Stomach smooth muscle (tissue), 2 donors: ENCODE data around the gene MDM4.
"Not testable (repeated sequence)": the region's sequence is repeated elsewhere in the genome, so short reads cannot be mapped to it uniquely, and the experiment has no call there.

Experiments used
- H3K27ac ChIP-seq: one replicate; pipeline ENCODE4 v1.7.0; 2013; ENCODE audit warnings: mild to moderate bottlenecking, low read length, inconsistent platforms
- H3K27me3 ChIP-seq, 2 donors: one replicate each; pipeline ENCODE4 v1.7.0; 2013; ENCODE audit warnings: low read length in 2 of 2; ENCODE audit not compliant: insufficient read depth in 2 of 2, control insufficient read depth in 1 of 2
- H3K36me3 ChIP-seq, 2 donors: one replicate each; pipeline ENCODE4 v1.7.0; 2013; ENCODE audit warnings: low read length in 2 of 2; ENCODE audit not compliant: control insufficient read depth in 2 of 2, insufficient read depth in 2 of 2
- H3K4me1 ChIP-seq: one replicate; pipeline ENCODE4 v1.7.0; 2013; ENCODE audit warnings: low read length; ENCODE audit not compliant: control insufficient read depth, insufficient read depth
- H3K4me3 ChIP-seq, 2 donors: one replicate each; pipeline ENCODE4 v1.7.0; 2013; ENCODE audit warnings: low read length in 2 of 2
- H3K9ac ChIP-seq, 2 donors: one replicate each; pipeline ENCODE4 v1.7.0; 2013; ENCODE audit warnings: low read length in 2 of 2, mild to moderate bottlenecking in 1 of 2
- H3K9me3 ChIP-seq, 2 donors: one replicate each; pipeline ENCODE4 v1.7.0; 2013; ENCODE audit warnings: low read length in 2 of 2; ENCODE audit not compliant: control insufficient read depth in 2 of 2
- donor health status: healthy.
- donor health status: Pancreatic carcinoma.

Gene MDM4

DNA sequence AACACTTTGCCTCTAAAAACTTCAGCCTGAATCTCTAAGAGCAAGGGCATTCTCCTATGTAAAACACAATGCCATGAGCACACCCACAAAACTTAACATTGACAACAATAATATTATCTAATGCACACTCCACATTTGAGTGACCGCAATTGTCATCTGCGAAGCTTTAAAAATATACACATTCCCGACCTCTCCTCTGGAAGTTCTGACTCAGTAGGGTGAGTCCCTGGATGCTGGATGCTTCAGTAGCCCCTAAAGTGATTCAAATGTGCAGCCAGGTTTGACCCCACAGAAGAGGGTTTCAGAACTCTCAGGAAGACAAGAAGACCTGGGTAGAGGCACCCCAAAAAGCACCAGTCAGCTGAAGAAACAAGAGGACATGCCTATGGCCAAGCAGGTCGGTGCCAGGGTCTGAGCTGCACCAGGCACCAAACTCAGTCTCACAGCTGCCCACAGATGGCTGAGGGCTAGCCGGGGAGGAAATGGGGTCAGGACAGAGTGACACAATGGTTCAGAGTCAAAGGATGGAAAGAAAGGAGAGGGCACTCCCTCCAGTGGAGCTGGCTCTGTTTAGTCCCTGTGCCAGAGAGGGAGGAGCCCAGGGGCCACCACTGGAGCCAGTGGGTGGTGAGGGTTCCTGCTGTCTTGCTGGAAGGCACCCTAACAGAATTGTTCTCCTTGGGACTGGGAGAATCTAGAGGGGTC, 39.0 kb upstream of the MDM4 start:
- no peak overlapping the region for H3K4me3 ChIP-seq
- peaks cover 33% of the 10 kb centered on the region for H3K4me1 ChIP-seq

DNA sequence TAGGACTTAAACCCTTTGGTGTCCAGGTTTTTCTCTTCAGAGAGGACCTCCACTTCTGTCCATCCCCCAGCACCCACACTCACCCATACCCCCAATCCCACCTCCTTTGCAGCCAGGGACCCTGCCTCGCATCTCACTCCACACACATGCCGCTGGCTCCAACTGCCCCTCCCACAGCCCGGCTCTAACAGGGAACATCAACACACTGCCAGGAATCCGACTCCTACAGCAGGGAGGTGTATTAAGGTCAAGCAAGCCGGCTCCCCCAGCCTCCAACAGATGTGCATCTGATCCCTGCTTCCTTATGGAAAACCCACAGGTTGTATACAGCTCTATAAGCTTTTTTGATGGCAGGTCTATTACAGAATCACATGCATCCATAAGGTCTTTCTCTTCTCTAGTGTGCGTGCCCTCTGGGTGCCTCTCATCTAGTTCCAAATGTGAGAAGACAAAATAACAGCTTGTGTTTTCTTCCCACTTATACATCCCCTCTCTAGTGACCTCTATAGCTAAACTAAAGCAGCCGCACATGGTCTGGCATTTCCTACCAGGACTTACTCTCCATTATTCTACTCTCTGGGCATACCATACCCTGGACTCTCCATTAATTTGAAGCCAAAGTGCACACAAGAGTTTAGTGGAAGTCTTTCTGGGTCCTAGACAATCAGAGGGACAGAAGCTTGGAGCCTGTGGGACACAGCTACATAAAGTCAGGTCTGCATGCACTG, 37.9 kb upstream of the MDM4 start:
- Histone ChIP-seq H3K27ac (no peak overlapping the region), H3K4me1 (peaks cover 36% of the 10 kb centered on the region), H3K4me3 (no peak overlapping the region), H3K36me3 (no peaks in the 10 kb centered on the region), H3K27me3 (no peaks in the 10 kb centered on the region), H3K9me3 (no peaks in the 10 kb centered on the region), H3K9ac (no peak overlapping the region)

More for the DNA sequence above, 39.0 kb upstream of the MDM4 start:
- no peaks in the 10 kb centered on the region for H3K36me3 ChIP-seq
- no peak overlapping the region for H3K27ac ChIP-seq
- H3K27me3 ChIP-seq: no peaks in the 10 kb centered on the region
- H3K9ac ChIP-seq: no peak overlapping the region
- no peaks in the 10 kb centered on the region for H3K9me3 ChIP-seq

DNA sequence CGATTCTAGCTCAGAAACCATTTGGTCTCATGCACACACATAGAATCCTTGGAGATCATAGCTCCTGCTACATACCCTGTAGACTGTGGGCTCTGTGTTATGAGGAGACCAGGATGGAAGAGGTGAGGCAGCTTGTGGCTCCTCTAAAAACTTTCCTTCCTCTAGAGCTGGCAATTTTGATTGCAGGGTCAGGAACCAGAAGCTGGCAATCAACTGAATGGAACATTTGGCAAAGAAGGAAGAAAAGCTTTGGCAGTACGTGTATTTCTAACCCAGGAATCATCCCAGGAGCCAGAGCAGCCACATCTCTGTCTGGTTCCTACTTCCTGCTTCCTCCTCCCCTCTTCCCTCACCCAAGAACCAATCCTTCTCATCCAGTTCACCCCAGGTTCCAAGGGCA, 37.3 kb upstream of the MDM4 start:
- no peaks in the 10 kb centered on the region for H3K27me3 ChIP-seq
- H3K9me3 ChIP-seq: no peaks in the 10 kb centered on the region
- H3K36me3 ChIP-seq: no peaks in the 10 kb centered on the region
- H3K9ac ChIP-seq: no peak overlapping the region
- H3K4me3 ChIP-seq: no peak overlapping the region
- H3K4me1 ChIP-seq: peaks cover 36% of the 10 kb centered on the region
- no peak overlapping the region for H3K27ac ChIP-seq

DNA sequence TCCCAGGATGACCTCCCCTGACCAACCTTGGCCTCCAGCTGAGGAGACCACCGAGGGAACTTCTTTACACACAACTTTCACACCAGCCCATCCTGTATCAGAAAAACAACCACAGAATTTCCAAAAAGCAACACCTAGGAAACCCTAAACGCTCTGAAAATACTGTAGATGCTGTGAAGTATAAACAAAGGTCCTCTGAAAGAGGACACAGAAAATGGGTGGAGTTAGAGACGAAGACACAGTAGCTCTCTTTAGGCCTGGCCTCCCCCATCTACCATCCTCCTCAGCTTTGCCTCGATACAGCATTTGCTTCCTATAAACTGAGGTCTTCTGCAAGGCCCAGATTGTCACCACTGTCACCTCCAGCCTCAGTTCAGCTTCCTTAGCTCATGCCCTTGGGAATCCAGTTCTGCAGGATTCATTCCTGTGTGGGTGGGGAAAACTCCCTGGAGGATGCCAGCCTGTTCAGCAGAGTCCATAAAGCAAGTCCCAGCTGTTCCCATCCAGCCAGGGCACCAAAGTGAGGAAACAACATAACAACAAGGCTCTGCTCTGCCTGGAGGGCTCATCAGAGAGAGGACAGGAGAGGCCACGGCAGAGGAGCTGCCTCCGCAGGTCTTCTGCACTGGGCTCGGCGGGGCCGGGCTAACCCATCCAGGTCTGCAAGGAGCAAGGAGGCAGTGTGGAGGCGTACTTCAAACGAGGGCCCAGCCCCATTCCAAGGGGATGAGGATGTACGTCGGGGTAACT, 36.6 kb upstream of the MDM4 start:
- H3K27me3 ChIP-seq: no peaks in the 10 kb centered on the region
- no peaks in the 10 kb centered on the region for H3K36me3 ChIP-seq
- H3K4me3 ChIP-seq: no peak overlapping the region
- H3K9ac ChIP-seq: no peak overlapping the region
- H3K27ac ChIP-seq: no peak overlapping the region
- peaks cover 36% of the 10 kb centered on the region for H3K4me1 ChIP-seq
- no peaks in the 10 kb centered on the region for H3K9me3 ChIP-seq

DNA sequence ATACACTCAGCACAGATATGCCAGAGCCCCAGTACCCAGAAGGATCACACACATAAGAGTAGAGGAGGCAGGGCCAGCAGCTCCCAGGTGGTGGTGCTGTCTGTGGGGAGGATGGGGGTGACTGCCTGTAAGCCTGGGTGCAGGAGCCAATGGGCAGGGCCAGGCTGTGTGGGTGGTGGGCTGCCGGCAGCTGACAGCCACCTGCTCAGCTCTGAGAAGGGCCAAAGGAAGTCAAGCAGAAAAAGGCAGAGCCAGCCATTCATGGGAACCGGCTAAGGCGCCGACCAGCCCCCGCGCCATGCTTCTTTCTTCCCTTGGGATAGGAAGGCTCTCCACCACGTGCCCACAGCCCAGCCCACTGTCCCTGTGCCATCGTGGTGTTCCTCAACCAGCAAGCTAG, 35.7 kb upstream of the MDM4 start:
- Histone ChIP-seq H3K27ac (no peak overlapping the region), H3K9me3 (no peaks in the 10 kb centered on the region), H3K27me3 (no peaks in the 10 kb centered on the region), H3K4me3 (no peak overlapping the region), H3K36me3 (no peaks in the 10 kb centered on the region), H3K4me1 (peaks cover 36% of the 10 kb centered on the region), H3K9ac (no peak overlapping the region)

DNA sequence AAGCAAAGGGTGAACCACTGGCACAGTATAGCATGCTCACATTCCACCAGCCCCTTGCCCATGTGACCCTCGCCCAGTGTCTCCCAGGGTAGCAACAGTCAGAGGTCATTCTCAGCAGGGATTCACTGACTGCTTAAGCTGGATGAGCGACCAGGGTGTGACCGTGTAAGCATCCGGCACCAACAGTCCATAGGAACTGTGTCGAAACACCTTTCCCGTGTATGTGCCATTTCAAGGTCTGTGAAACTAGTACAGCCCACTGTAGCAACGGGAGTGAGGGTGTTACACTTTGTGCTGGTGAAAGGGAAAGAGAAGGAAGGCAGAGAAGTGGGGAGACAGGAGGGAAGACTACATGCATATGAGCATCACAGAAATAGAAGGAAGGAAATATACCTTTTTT, 32.4 kb upstream of the MDM4 start:
- no peaks in the 10 kb centered on the region for H3K9me3 ChIP-seq
- no peak overlapping the region for H3K9ac ChIP-seq
- peaks cover 19% of the 10 kb centered on the region for H3K4me1 ChIP-seq
- H3K27me3 ChIP-seq: no peaks in the 10 kb centered on the region
- H3K36me3 ChIP-seq: no peaks in the 10 kb centered on the region
- no peak overlapping the region for H3K4me3 ChIP-seq
- H3K27ac ChIP-seq: no peak overlapping the region

DNA sequence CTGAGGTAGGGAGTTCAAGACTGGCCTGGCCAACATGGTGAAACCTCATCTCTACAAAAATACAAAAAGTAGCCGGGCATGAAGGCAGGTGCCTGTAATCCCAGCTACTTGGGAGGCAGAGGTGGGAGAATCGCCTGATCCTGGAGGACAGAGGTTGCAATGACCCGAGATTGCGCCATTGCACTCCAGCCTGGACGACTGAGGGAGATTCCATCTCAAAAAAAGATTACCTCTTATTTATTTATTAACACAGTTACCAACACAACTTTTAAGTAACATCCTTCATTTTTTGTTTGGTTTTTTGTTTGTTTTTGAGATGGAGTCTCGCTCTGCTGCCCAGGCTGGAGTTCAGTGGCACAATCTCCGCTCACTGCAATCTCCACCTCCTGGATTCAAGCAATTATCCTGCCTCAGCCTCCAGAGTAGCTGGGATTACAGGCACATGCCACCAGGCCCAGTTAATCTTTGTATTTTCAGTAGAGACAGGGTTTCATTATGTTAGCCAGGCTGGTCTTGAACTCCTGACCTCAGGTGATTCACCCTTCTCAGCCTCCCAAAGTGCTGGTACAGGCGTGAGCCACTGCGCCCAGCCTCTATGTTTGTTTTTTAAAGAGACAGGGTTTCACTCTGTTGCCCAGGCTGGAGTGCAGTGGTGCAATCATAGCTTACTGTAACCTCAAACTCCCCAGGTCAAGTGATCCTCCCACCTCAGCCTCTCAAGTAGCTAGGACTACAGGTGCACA, 29.5 kb upstream of the MDM4 start:
- not testable (repeated sequence) for H3K36me3 ChIP-seq, H3K9me3 ChIP-seq, H3K9ac ChIP-seq, H3K4me3 ChIP-seq, H3K27me3 ChIP-seq, H3K4me1 ChIP-seq, H3K27ac ChIP-seq

DNA sequence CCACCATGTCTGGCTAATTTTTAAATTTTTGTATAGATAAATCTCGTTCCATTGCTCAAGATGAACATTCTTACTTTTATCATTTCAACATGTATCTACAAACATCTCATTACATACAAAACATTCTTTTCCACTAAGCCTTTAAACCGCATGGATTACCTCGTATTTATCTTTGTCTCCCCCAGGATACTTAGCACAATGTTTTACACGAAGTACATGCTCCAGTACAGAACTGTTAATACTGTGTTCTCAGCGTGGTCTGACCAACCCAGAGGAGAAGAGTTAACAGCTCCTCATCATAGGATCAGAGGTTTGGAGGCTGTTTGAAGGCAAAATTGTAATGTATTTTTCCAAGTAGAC, 29.0 kb upstream of the MDM4 start:
- Histone ChIP-seq H3K9me3 (no peaks in the 10 kb centered on the region), H3K4me3 (no peak overlapping the region), H3K27me3 (no peaks in the 10 kb centered on the region), H3K27ac (no peak overlapping the region), H3K4me1 (peaks cover 6% of the 10 kb centered on the region), H3K36me3 (no peaks in the 10 kb centered on the region), H3K9ac (no peak overlapping the region)

DNA sequence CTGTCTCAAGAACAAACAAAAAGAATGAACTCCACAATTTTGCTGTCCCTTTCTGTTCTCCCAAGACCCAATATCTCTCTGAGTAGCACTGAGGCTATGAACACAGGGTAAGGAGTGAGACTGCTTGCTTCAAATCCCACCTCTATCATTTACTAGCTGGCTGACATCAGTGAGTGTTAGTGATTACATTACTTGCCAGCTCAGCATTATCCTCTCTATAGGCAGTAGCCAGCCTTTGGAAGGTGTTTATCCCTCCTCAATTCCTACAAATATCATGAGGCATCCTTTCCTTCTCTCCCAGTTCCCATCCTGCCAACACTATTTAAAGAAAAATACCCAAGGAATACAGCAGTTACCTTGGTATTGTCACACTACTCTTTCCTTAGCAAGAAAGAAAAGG, 24.6 kb upstream of the MDM4 start:
- no peak overlapping the region for H3K9ac ChIP-seq
- peaks cover 22% of the 10 kb centered on the region for H3K4me1 ChIP-seq
- H3K4me3 ChIP-seq: no peak overlapping the region
- no peaks in the 10 kb centered on the region for H3K27me3 ChIP-seq
- H3K9me3 ChIP-seq: no peaks in the 10 kb centered on the region
- H3K27ac ChIP-seq: no peak overlapping the region
- H3K36me3 ChIP-seq: no peaks in the 10 kb centered on the region

DNA sequence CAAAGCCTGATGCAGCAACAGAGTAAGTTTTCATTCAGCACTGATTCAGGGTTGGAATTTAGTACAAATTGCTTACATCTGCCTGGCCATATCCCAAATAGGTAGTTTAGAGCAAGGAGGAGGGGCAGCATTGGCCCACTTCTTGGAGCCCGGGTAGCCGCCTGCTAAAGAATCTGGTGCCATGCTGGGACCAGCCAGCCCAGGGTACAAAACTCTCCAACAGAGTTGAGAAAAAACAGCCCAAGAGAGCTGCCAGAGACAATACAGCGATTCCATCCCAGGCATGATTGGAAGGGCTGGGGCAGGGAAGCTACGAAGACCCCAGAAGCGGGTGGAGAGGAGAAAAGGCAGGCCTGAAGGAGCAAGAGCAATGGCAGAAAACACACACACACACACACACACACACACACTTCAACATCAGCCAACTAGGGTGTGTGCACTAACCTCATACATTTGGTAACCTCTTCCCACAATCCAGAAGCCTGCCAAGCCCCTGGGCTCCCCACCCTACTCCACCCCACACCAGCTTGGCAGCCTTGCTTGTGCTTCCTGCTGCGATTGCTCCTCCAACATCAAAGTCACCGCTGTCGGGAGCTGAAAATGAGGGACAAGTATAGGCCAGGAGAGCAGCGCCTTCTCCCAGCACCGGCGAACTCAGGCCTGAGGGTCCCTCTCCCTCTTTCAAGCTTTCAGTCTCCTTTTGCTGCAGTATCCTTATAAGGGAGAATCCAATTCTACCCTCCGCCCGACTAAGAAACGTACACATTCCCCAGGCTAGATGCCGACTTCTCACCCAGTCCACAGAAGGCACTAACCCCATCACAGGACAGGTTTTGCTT, 22.8 kb upstream of the MDM4 start:
- H3K36me3 ChIP-seq: no peaks in the 10 kb centered on the region
- H3K9ac ChIP-seq: peak overlapping the region; percentile 69 to 79
- peak overlapping the region; percentile 87 to 95 for H3K4me3 ChIP-seq
- H3K9me3 ChIP-seq: no peaks in the 10 kb centered on the region
- H3K4me1 ChIP-seq: peaks cover 22% of the 10 kb centered on the region
- H3K27ac ChIP-seq: peak overlapping the region; percentile 85
- H3K27me3 ChIP-seq: no peaks in the 10 kb centered on the region
